ENCODE results near the gene PPP1R14D. TPM values are rescaled to one million over a fixed set of nuclear protein-coding genes. Genes with fewer than 3 reads are reported as not detected.

PPP1R14D gene
- total RNA-seq, 1 donor from 2014 or later: not detected

- no peak overlapping the region for H3K4me3 ChIP-seq (ENCODE audit: low read depth, low read length)
- TF ChIP-seq CTCF (conservative IDR thresholded peaks at IDR 0.05; ENCODE audit: low read depth, low read length): no peak
- no peak for DNase-seq (ENCODE audit: low read depth)
Observed at GRCh38 chr15:40796512-40796911, 32.0 kb downstream of the PPP1R14D start.

GRCh38 chr15:40796041-40796440 lies 32.5 kb downstream of the PPP1R14D start:
- no peak for TF ChIP-seq CTCF (conservative IDR thresholded peaks at IDR 0.05; ENCODE audit: low read depth, low read length)
- H3K4me3 ChIP-seq (ENCODE audit: low read depth, low read length): no peak overlapping the region
- DNase-seq (ENCODE audit: low read depth): no peak

- peak; percentile 92 for DNase-seq (ENCODE audit: low read depth)
- H3K4me3 ChIP-seq (ENCODE audit: low read depth, low read length): no peak overlapping the region
- TF ChIP-seq CTCF (conservative IDR thresholded peaks at IDR 0.05; ENCODE audit: low read depth, low read length): no peak
Observed at GRCh38 chr15:40793216-40793989, 35.1 kb downstream of the PPP1R14D start.

GRCh38 chr15:40792394-40792793 lies 36.1 kb downstream of the PPP1R14D start:
- H3K4me3 ChIP-seq (ENCODE audit: low read depth, low read length): no peak overlapping the region
- TF ChIP-seq CTCF (conservative IDR thresholded peaks at IDR 0.05; ENCODE audit: low read depth, low read length): no peak
- DNase-seq (ENCODE audit: low read depth): no peak

- DNase-seq (ENCODE audit: low read depth): no peak
- no peak overlapping the region for H3K4me3 ChIP-seq (ENCODE audit: low read depth, low read length)
- no peak for TF ChIP-seq CTCF (conservative IDR thresholded peaks at IDR 0.05; ENCODE audit: low read depth, low read length)
Observed at GRCh38 chr15:40790718-40791117, 37.8 kb downstream of the PPP1R14D start.

GRCh38 chr15:40789999-40790398 lies 38.5 kb downstream of the PPP1R14D start:
- H3K4me3 ChIP-seq (ENCODE audit: low read depth, low read length): no peak overlapping the region
- no peak for TF ChIP-seq CTCF (conservative IDR thresholded peaks at IDR 0.05; ENCODE audit: low read depth, low read length)
- no peak for DNase-seq (ENCODE audit: low read depth)

GRCh38 chr15:40789119-40789518 lies 39.4 kb downstream of the PPP1R14D start:
- DNase-seq (ENCODE audit: low read depth): no peak
- TF ChIP-seq CTCF (conservative IDR thresholded peaks at IDR 0.05; ENCODE audit: low read depth, low read length): no peak
- H3K4me3 ChIP-seq (ENCODE audit: low read depth, low read length): no peak overlapping the region

Data from epithelial cell of proximal tubule (primary cell).